H9 (cell line): ENCODE results near the gene ARRDC2. TPM values are rescaled to one million over a fixed set of nuclear protein-coding genes. Genes with fewer than 3 reads are reported as not detected.

ENCODE experiments used
- DNase-seq: peaks from one replicate; pipeline ENCODE4 v3.0.0-alpha.2; 2017
- H2AFZ ChIP-seq: one replicate; pipeline ENCODE4 v1.6.1; 2013; ENCODE audit warnings: mild to moderate bottlenecking, low read length, control low read depth, moderate library complexity
- H2AK5ac ChIP-seq: 2 replicates; pipeline ENCODE4 v1.6.1; 2013; ENCODE audit warnings: low read length, control low read depth, mixed read lengths; ENCODE audit not compliant: insufficient read length
- H2BK120ac ChIP-seq: one replicate; pipeline ENCODE4 v1.6.1; 2013; ENCODE audit warnings: low read depth, mild to moderate bottlenecking, low read length, control low read depth, inconsistent platforms; ENCODE audit not compliant: poor library complexity, severe bottlenecking
- H2BK12ac ChIP-seq: 2 replicates; pipeline ENCODE4 v1.6.1; 2013; ENCODE audit warnings: low read length, control low read depth, mixed read lengths, low read depth; ENCODE audit not compliant: insufficient read length
- H2BK15ac ChIP-seq: 2 replicates; pipeline ENCODE4 v1.6.1; 2013; ENCODE audit warnings: low read depth, low read length, control low read depth
- H2BK20ac ChIP-seq: one replicate; pipeline ENCODE4 v1.6.1; 2013; ENCODE audit warnings: low read depth, mild to moderate bottlenecking, low read length, control low read depth, inconsistent platforms; ENCODE audit not compliant: poor library complexity, severe bottlenecking
- H2BK5ac ChIP-seq: 2 replicates; pipeline ENCODE4 v1.6.1; 2013; ENCODE audit warnings: low read length, control low read depth, mixed read lengths; ENCODE audit not compliant: insufficient read length
- H3K14ac ChIP-seq: 2 replicates; pipeline ENCODE4 v1.6.1; 2013; ENCODE audit warnings: low read length, control low read depth; ENCODE audit not compliant: insufficient read depth
- H3K18ac ChIP-seq: 2 replicates; pipeline ENCODE4 v1.6.1; 2013; ENCODE audit warnings: low read depth, mild to moderate bottlenecking, mixed read lengths, low read length, control low read depth; ENCODE audit not compliant: insufficient read length
- H3K23ac ChIP-seq: 2 replicates; pipeline ENCODE4 v1.6.1; 2013; ENCODE audit warnings: low read length, control low read depth, mixed read lengths, low read depth; ENCODE audit not compliant: insufficient read length
- H3K23me2 ChIP-seq: 2 replicates; pipeline ENCODE4 v1.6.1; 2013; ENCODE audit warnings: low read depth, mild to moderate bottlenecking, mixed read lengths, low read length, control low read depth; ENCODE audit not compliant: insufficient read length, poor library complexity, severe bottlenecking
- H3K27ac ChIP-seq: 2 replicates; pipeline ENCODE4 v1.5.1; 2013; ENCODE audit warnings: low read length, control low read depth, mixed read lengths, low read depth; ENCODE audit not compliant: insufficient read length
- H3K27me3 ChIP-seq: 2 replicates; pipeline ENCODE4 v1.6.1; 2013; ENCODE audit warnings: low read length, control low read depth, inconsistent platforms; ENCODE audit not compliant: insufficient read depth
- H3K4ac ChIP-seq: 2 replicates; pipeline ENCODE4 v1.6.1; 2013; ENCODE audit warnings: low read depth, mild to moderate bottlenecking, control low read depth, inconsistent platforms, low read length, moderate library complexity
- H3K4me1 ChIP-seq: 2 replicates; pipeline ENCODE4 v1.6.1; 2013; ENCODE audit warnings: low read length, control low read depth, inconsistent platforms; ENCODE audit not compliant: insufficient read depth
- H3K4me2 ChIP-seq: 2 replicates; pipeline ENCODE4 v1.6.1; 2013; ENCODE audit warnings: low read length, control low read depth, mixed read lengths; ENCODE audit not compliant: insufficient read length, insufficient read depth
- H3K56ac ChIP-seq: 2 replicates; pipeline ENCODE4 v1.6.1; 2013; ENCODE audit warnings: low read depth, mild to moderate bottlenecking, mixed read lengths, low read length, control low read depth; ENCODE audit not compliant: insufficient read length
- H3K79me1 ChIP-seq: 2 replicates; pipeline ENCODE4 v1.6.1; 2013; ENCODE audit warnings: low read depth, mild to moderate bottlenecking, moderate library complexity, low read length, control low read depth, inconsistent platforms; ENCODE audit not compliant: insufficient read depth, poor library complexity, severe bottlenecking
- H3K79me2 ChIP-seq: 2 replicates; pipeline ENCODE4 v1.6.1; 2013; ENCODE audit warnings: low read length, control low read depth, inconsistent platforms; ENCODE audit not compliant: insufficient read depth
- H3K9ac ChIP-seq: 2 replicates; pipeline ENCODE4 v1.6.1; 2013; ENCODE audit warnings: low read length, control low read depth, mixed read lengths; ENCODE audit not compliant: insufficient read length; ENCODE audit errors: extremely low read depth
- H3K9me3 ChIP-seq: one replicate; pipeline ENCODE4 v1.6.1; 2013; ENCODE audit warnings: low read depth, low read length, inconsistent platforms; ENCODE audit not compliant: control insufficient read depth
- H3T11ph ChIP-seq: one replicate; pipeline ENCODE4 v1.6.1; 2013; ENCODE audit warnings: mild to moderate bottlenecking, low read length, control low read depth, inconsistent platforms
- H4K20me1 ChIP-seq: one replicate; pipeline ENCODE4 v1.6.1; 2013; ENCODE audit not compliant: control insufficient read depth, insufficient read length, insufficient read depth
- H4K5ac ChIP-seq: 2 replicates; pipeline ENCODE4 v1.6.1; 2013; ENCODE audit warnings: low read depth, mild to moderate bottlenecking, mixed read lengths, low read length, control low read depth; ENCODE audit not compliant: insufficient read length
- H4K8ac ChIP-seq: replicated peaks from 2 replicates; pipeline ENCODE4 v1.6.1; 2013; ENCODE audit warnings: low read length, control low read depth, mixed read lengths, low read depth; ENCODE audit not compliant: insufficient read length
- H4K91ac ChIP-seq: 2 replicates; pipeline ENCODE4 v1.6.1; 2013; ENCODE audit warnings: low read depth, mild to moderate bottlenecking, moderate library complexity, mixed read lengths, low read length, control low read depth; ENCODE audit not compliant: insufficient read length
- H3K27ac Mint-ChIP-seq, 3 experiments: 2 replicates in 2 of 3; 3 replicates in 1 of 3; pipeline ENCODE4 v1.8.0; 2020 to 2021; ENCODE audit warnings: mixed read lengths in 3 of 3, mild to moderate bottlenecking in 1 of 3, moderate library complexity in 1 of 3
- H3K27me3 Mint-ChIP-seq: 2 replicates; pipeline ENCODE4 v1.8.0; 2021; ENCODE audit warnings: low read depth, mild to moderate bottlenecking, moderate library complexity, mixed read lengths
- H3K36me3 Mint-ChIP-seq, 3 experiments: 2 replicates in 2 of 3; 3 replicates in 1 of 3; pipeline ENCODE4 v1.8.0; 2020 to 2021; ENCODE audit warnings: low read depth in 3 of 3, mixed read lengths in 3 of 3; ENCODE audit not compliant: insufficient read depth in 1 of 3
- H3K4me1 Mint-ChIP-seq, 2 experiments: 2 replicates each; pipeline ENCODE4 v1.8.0; 2020; ENCODE audit warnings: mixed read lengths in 2 of 2
- H3K4me3 Mint-ChIP-seq, 2 experiments: 2 replicates in 1 of 2; 3 replicates in 1 of 2; pipeline ENCODE4 v1.8.0; 2020 to 2021; ENCODE audit warnings: mild to moderate bottlenecking in 2 of 2, mixed read lengths in 2 of 2, moderate library complexity in 1 of 2
- H3K9me3 Mint-ChIP-seq, 2 experiments: 2 replicates in 1 of 2; 3 replicates in 1 of 2; pipeline ENCODE4 v1.8.0; 2020; ENCODE audit warnings: mild to moderate bottlenecking in 2 of 2, mixed read lengths in 2 of 2, moderate library complexity in 1 of 2
- WGBS: extraction: QIAGEN DNeasy Blood & Tissue Kit; methylation state at CpG from one replicate; pipeline ENCODE4 v1.1.7; 2013; ENCODE audit warnings: missing lambda C conversion rate, low lambda C conversion rate, mixed read lengths; ENCODE audit not compliant: insufficient read length; ENCODE audit errors: extremely low coverage; 5-methylcytosine and 5-hydroxymethylcytosine counted together
- total RNA-seq: library from RNA; stranded (reverse); gene quantifications from 2 replicates; pipeline ENCODE4 v1.2.1, GENCODE V29; 2021
- TF ChIP-seq, protein P1 (sequence below): fragments of 200-600 bp; sonication (generic); conservative IDR thresholded peaks from 3 replicates; pipeline ENCODE4 v1.8.0; 2021; ENCODE audit warnings: antibody characterized with exemption, mild to moderate bottlenecking

ARRDC2 gene
- total RNA-seq, 1 experiment from 2014 or later = 10.5 TPM

- no peak overlapping the region for H3K23ac ChIP-seq
- H3K14ac ChIP-seq = no peak overlapping the region
- no peak overlapping the region for H4K91ac ChIP-seq
- WGBS = no CpG with 5 or more reads among the region's 6 CpGs
- peaks cover 0 to 2% of the 10 kb centered on the region in 2 experiments; a peak in 1 of 4 replicates for H3K4me1 Mint-ChIP-seq
- H3K27me3 Mint-ChIP-seq = peaks cover 2% of the 10 kb centered on the region; the same call in 1 of the 2 replicates
- H3K27me3 ChIP-seq = no peaks in the 10 kb centered on the region
- H3K18ac ChIP-seq = no peak overlapping the region
- H3K27ac ChIP-seq = no peak overlapping the region
- H3K4me3 Mint-ChIP-seq = no peak overlapping the region
- H3K23me2 ChIP-seq = no peaks in the 10 kb centered on the region
- H3K9me3 Mint-ChIP-seq = no peaks in the 10 kb centered on the region
- H3T11ph ChIP-seq = no peak overlapping the region
- H4K20me1 ChIP-seq = no peaks in the 10 kb centered on the region
- H4K5ac ChIP-seq = no peak overlapping the region
- no peak overlapping the region for H3K4me2 ChIP-seq
- no peak overlapping the region for H2BK120ac ChIP-seq
- H3K9ac ChIP-seq = no peak overlapping the region
- H3K27ac Mint-ChIP-seq = no peak overlapping the region; a peak in 1 of 7 replicates
- H2AK5ac ChIP-seq = no peak overlapping the region
- H3K4me1 ChIP-seq = no peaks in the 10 kb centered on the region
- TF ChIP-seq, protein P1, sequence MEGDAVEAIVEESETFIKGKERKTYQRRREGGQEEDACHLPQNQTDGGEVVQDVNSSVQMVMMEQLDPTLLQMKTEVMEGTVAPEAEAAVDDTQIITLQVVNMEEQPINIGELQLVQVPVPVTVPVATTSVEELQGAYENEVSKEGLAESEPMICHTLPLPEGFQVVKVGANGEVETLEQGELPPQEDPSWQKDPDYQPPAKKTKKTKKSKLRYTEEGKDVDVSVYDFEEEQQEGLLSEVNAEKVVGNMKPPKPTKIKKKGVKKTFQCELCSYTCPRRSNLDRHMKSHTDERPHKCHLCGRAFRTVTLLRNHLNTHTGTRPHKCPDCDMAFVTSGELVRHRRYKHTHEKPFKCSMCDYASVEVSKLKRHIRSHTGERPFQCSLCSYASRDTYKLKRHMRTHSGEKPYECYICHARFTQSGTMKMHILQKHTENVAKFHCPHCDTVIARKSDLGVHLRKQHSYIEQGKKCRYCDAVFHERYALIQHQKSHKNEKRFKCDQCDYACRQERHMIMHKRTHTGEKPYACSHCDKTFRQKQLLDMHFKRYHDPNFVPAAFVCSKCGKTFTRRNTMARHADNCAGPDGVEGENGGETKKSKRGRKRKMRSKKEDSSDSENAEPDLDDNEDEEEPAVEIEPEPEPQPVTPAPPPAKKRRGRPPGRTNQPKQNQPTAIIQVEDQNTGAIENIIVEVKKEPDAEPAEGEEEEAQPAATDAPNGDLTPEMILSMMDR = no peak
- H3K36me3 Mint-ChIP-seq = peaks cover 0 to 19% (median 14%) of the 10 kb centered on the region in 3 experiments; a peak in 6 of 7 replicates
- H3K79me2 ChIP-seq = no peaks in the 10 kb centered on the region
- no peak overlapping the region for H2BK12ac ChIP-seq
- no peak overlapping the region for H3K4ac ChIP-seq
- H2BK15ac ChIP-seq = no peak overlapping the region
- H2AFZ ChIP-seq = no peak overlapping the region
- H2BK20ac ChIP-seq = no peak overlapping the region
- H2BK5ac ChIP-seq = no peak overlapping the region
- H3K9me3 ChIP-seq = no peaks in the 10 kb centered on the region
- no peak overlapping the region for H4K8ac ChIP-seq
- DNase-seq = no peak
- no peak overlapping the region for H3K56ac ChIP-seq
- H3K79me1 ChIP-seq = no peaks in the 10 kb centered on the region
Measured at GRCh38 chr19:17974551-17974950, 33.4 kb upstream of the ARRDC2 start.
